GM19023 (cell line): ENCODE measurements around the gene GLYATL3.

Experiments used
- ATAC-seq: cut with Tn5 transposase; IDR thresholded peaks from one replicate; pipeline ENCODE4 v1.9.1; 2021; ENCODE audit warnings: mild to moderate bottlenecking, moderate library complexity; ENCODE audit not compliant: unreplicated experiment

Gene GLYATL3

DNA sequence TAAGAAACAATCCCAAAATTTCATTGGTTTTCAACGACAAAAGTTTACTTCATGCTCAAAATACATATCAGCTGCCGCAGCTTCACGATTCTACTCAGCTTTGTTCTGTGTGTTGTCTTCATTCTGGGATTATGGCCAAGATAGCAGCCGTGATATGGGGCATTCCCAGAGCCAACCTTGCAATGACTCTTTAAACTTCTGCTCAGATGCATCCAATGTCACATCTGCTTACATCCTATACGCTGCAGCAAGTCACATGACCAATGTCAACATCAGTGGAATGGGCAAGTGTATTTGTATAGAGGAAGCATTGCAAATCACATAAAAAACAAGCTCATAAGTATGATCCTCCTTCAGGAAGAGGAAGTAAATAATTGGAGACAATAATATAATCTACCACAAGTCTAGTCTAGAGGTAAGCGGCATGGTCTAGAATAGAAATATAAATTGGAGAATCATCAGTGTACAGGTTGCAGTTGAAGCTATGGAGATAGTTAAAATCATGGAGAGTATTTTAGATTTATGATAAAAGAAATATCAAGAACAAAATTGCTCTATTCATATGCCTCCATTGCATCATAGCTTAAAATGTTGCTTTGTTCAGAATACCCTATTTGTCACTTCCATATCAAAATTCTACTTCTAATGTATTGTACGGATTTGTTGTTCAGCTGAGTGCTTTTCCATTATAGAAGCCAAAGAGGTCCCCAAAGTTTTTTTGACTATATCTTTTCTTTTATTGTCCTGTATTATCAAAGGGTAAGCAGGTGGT lies 43.5 kb downstream of the GLYATL3 start:
- no peak for ATAC-seq

DNA sequence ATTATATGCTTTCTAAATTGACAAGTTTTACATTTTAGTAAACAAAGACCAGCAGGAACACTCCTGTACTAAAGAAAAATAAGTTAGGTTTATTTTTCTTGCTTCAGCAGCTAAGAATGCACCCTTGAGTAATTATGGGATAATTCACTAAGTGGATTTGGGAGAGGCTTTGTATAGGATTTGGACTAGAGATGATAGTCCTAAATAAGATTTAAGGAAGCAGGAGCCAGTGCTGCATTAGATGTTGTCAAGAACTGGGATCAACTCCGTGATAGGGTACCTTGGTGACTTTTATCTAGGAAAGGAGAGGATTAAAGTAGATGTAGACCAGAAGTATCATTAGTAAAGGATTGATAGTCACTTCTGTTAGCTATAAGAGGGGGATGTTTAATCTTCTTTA lies 46.6 kb downstream of the GLYATL3 start:
- ATAC-seq = no peak

DNA sequence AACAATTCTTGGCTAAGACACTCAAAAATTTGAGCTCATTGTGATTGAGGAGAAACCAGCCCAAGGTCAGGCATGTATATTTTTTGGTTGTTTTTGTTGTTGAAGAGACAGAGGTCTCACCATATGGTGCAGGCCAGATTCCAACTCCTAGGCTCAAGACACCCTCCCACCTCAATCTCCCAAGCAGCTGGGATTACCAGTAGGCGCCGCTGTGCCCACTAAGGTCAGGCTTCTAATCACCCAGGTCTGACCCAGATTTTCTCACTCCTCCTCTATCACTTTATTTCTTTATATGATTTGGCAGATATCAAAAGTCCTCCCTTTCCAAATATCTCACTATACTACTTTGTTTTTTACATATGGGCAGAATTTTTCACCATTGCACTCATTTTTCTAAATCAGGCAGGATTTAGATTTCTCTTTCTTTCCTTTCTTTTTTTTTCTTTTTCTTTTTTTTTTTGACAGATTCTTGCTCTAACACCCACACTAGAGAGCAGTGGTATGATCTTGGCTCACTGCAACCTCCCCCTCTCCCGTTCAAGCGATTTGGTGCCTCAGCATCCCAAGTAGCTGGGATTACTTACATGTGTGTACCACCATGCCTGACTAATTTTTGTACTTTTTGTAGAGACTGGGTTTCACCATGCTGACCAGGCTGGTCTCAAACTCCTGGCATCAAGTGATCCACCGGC lies 49.0 kb downstream of the GLYATL3 start:
- ATAC-seq = no peak

DNA sequence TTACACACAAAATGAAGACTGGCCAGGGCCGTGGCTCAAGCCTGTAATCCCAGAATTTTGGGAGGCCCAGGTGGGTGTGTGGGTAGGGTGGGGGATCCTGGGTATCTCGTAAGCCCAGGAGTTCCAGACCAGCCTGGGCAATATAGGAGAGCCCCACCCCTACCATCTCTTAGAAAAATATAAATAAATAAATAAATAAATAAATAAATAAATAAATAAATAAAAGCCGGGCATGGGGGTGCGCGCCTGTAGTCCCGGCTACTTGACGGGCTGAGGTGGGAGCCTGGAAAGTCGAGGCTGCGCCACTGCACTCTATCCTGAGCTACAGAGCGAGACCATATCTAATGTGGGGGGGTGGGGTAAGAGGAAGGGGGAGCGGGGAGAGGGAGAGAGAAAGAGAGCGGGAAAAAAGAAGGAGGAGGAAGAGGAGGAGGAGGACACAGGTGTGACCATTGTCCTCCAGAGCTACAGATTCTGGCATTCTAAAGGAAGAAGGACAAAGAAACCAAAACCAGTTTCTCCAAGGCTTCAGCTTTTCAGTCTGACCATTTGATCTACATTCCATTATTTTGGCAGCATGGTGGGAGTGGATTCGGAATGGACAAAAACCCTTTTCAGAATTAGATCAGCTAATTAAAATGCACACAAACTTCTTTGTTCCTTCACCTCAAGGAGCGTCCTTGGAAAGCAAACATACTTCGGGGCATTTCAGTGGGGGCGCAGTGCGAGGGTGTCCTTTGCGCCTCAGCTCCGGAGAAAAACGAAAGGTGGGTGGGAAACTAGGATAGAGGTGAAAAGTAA lies 50.2 kb downstream of the GLYATL3 start:
- ATAC-seq = no peak

- peak; percentile 74 for ATAC-seq
These were observed 50.9 kb downstream of the GLYATL3 start, which contains the start of gene C6orf141 for GRCh38 chr6:49550492-49551077. Gene C6orf141, plus strand, starts transcription at chr6:49550668. Its CDS starts 125 bp downstream, at chr6:49550793.

DNA sequence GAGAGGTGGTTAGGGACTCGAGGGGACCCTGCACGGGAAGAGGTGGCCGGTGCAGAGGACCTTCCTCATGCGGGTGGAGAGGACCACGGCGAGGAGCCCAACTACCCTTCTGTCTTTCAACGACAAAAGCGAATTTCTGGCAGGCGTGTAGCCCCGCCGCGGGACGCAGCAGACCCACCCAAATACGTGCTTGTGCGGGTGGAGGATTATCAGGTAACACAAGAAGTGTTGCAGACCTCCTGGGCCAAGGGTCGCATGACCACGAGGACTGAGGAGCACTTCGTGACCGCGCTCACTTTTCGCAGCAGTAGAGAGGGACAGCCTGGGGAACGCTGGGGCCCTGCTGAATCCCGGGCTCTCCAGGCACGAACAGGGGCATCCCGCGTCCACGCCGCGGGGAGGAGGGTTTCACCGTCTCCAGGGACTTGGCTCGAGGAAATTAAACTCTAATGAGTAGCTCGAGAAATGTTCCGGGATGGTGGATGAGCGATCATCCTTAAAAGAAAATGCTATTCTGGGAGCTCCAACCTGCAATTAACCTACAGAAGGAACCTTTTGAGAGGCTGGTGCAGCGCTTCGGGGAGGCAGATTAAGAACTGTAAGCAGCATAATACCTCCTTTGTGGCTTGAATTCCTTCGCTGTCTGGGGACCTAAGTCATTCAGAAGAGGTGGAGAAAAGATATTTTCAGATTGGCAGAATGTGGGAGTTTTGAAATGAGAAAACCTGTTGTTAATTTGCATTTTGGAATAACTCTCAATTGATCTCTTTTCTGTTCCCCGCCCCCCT lies 51.5 kb downstream of the GLYATL3 start:
- ATAC-seq = peak; percentile 47

DNA sequence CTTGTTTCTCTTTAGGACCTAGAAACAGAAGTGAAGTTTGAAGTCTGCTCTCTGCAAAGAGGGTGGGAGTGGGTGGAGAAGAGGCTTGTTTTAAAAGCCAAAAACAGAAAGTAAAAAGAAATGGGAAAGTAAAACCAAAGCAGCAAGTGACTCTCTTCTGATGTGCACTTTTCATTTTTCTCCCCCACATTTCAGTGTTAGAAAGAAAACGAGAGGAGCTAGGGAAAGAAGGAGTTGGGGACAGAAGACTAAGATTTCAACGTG lies 52.1 kb downstream of the GLYATL3 start:
- peak; percentile 41 for ATAC-seq

GRCh38 chr6:49552596-49552995 lies 52.9 kb downstream of the GLYATL3 start:
- ATAC-seq = no peak

DNA sequence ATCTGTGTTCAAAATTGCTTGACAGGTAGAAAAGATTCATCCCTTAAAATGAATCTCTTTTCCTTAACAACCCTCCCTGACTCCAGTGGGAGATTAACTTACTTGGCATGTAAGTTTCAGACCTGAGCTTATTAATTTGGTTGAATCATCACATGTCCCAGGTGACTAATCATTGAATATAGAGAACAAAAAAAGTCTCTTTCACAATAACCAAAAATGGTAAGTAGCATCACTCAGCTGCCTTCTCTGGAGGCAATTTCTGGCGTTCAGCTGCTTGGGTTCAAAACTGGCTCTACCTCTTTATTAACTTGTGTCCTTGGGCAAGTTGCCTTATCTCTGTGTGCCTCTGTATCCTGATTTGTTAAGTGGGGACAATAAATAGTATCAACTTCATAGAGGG lies 53.7 kb downstream of the GLYATL3 start:
- ATAC-seq = no peak

DNA sequence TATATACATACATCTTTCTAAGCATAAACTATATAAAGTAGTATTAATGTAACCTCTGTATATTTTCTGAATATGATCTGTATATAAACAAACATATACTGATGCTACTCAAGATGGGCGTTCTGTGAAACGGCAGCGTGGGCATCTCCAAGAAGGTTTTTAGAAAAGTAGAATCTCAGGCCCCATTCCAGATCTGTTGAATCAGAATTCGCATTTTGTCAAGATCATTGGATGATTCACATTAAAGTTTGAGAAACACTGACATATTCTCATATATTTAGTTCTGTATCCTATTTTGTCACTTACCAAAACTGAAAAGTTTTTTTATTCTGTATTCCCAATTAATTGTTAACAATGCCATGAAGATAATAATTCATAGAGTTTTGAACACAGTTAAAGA lies 56.2 kb downstream of the GLYATL3 start:
- ATAC-seq = no peak

GRCh38 chr6:49556429-49556837 lies 56.7 kb downstream of the GLYATL3 start:
- ATAC-seq = no peak

DNA sequence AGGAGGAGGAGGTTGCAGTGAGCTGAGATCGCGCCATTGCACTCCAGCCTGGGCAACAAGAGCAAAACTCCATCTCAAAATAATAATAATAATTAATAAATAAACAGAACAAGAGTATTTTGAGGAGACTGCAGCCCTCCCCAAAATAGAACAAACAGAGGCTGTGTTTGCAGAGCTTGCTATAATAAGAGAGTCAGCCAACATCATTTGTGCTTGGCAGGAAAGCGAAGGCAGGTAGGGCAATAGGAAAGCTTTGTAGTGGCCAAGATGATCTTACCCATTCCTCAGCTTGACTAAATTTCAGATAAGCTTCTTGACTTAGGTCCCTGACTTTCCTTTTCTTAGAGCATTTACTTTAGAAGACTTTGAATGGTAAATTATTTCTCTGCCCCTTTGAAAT lies 57.5 kb downstream of the GLYATL3 start:
- no peak for ATAC-seq

- ATAC-seq = no peak
These were observed 58.5 kb downstream of the GLYATL3 start for GRCh38 chr6:49558238-49558637.

DNA sequence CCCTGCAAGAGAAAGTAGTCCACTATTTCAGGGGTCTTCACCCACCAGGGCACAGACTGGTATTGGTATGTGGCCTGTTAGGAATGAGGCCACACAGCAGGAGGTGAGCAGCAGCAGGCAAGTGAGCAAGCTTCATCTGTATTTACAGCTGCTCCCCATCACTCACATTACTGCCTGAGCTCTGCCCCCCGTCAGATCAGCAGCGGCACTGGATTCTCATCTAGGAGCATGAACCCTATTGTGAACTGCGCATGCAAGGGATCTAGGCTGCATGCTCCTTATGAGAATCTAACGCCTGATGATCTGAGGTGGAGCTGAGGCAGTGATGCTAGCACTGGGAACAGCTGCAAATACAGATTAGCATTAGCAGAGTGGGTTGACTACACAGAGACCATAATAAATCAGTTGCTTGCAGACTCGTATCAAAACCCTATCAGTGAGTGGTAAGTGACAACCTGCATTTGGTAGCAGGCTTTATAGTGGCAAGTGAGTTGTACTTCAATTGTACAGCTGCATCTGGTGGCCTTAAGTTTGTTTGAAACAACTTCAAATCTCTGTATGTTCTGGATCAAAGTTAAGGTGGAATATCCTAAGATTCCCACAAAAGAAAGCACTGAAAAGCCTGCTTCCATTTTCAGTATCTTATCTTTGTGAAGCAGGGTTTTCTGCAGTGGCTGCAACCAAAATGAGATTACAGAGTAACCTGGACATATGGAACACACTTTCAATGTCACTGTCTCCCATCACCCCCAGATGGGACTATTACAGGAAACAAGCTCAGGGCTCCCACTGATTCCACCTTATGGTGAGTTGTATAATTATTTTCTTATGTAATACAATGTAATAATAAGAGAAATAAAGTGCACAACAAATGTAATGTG lies 63.5 kb downstream of the GLYATL3 start:
- no peak for ATAC-seq

- ATAC-seq = no peak
These were observed 64.8 kb downstream of the GLYATL3 start for GRCh38 chr6:49564552-49564951.

GRCh38 chr6:49565261-49565660 lies 65.5 kb downstream of the GLYATL3 start:
- ATAC-seq = no peak

DNA sequence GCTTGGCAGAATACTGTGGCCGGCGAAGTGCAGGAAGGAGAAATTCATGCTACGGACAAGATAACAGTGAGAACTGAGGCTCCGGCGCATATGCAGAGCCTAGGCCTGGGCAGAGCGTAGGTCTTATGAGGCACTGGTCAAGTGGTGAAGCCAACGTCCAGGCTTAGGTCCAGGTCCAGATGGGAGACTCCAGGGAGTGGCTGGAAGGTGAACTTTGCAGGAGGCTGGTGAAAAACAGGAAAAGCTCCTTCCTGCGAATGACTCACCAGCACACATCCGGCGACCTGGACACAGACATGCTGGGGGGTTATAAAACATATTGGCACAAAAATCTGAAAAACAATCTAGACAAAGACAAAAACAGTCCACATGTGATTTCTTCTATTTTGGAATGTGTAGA lies 66.1 kb downstream of the GLYATL3 start:
- no peak for ATAC-seq

DNA sequence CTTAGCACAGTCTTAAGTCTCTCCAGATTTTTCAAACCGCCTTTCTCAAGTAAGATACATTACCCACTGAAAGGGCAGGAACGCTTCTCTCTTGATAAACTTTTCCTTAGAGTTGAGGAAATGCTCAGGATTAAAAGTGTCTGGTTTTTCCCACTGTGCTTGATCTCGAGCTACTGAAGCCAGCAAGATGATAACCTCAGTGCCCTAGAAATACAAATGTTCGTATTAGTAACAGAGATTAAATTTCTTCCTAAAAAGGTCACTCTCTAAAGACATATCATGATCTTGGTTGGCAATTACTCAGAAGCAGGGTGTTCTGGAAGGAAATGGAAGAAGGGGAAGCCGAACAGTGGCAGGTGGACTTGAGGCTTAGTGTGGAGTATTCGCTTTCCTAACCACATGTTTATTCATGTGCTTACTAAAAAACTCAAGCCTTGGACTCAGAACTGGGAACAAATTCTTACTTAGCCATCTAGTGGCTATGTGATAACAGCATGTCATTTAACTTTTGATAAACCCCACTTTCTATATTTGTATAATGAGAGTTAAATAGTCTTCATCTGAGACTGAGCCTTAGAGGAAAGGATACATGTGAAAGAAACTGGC lies 70.9 kb downstream of the GLYATL3 start:
- no peak for ATAC-seq

DNA sequence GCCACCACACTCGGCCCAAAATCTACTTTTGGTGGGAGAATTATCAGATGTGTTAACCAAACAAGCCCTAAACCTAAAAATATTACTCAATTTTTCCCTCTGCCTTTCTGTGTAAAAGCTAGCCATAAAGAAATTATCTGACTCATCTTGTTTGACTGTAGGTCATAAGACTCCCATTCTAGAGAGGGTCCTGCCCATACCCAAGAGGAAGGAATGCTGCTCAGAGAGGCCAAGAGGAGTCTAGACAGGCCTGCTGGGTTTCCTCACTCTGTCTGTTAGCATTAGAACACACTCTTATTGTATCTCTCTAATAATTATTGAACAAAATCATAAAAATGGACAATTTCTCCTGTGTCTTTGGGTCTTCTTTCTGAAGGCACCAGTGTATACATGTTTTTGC lies 76.9 kb downstream of the GLYATL3 start:
- ATAC-seq = no peak
